ENCODE measurements around the gene PTPN7.

The PTPN7 gene

GRCh38 chr1:202162047-202162417 is 1.6 kb upstream of the PTPN7 start:
- no peak overlapping the region for H2AFZ ChIP-seq (ENCODE audit: low read depth, low read length)
- peak overlapping the region; percentile 73; the same call in 1 of the 2 replicates for H3K4me3 ChIP-seq (ENCODE audit: low read length)
- H3K9me3 ChIP-seq (ENCODE audit: insufficient read depth, low read length), result no peaks in the 10 kb centered on the region
- H3K27ac ChIP-seq (ENCODE audit: low read length), result no peak overlapping the region
- peak overlapping the region; percentile 91 for H3K4me2 ChIP-seq (ENCODE audit: low read length)
- H3K27me3 ChIP-seq (ENCODE audit: low read depth, low read length), result no peaks in the 10 kb centered on the region
- no peaks in the 10 kb centered on the region for H3K36me3 ChIP-seq (replicated peaks; ENCODE audit: low read depth, low read length)
- TF ChIP-seq EZH2phosphoT487 (IDR thresholded peaks at IDR 0.05; ENCODE audit: low read depth) (no peak), CTCF (IDR thresholded peaks at IDR 0.05; ENCODE audit: low read depth, low read length) (no peak)
- peaks cover 69% of the 10 kb centered on the region for H3K4me1 ChIP-seq (ENCODE audit: low read length)
- no peaks in the 10 kb centered on the region for H3K79me2 ChIP-seq (ENCODE audit: low read length)
- H3K9ac ChIP-seq (ENCODE audit: low read length), result peak overlapping the region; percentile 79; the same call in 1 of the 2 replicates
- no peaks in the 10 kb centered on the region for H4K20me1 ChIP-seq (ENCODE audit: insufficient read depth, low read length)

DNA sequence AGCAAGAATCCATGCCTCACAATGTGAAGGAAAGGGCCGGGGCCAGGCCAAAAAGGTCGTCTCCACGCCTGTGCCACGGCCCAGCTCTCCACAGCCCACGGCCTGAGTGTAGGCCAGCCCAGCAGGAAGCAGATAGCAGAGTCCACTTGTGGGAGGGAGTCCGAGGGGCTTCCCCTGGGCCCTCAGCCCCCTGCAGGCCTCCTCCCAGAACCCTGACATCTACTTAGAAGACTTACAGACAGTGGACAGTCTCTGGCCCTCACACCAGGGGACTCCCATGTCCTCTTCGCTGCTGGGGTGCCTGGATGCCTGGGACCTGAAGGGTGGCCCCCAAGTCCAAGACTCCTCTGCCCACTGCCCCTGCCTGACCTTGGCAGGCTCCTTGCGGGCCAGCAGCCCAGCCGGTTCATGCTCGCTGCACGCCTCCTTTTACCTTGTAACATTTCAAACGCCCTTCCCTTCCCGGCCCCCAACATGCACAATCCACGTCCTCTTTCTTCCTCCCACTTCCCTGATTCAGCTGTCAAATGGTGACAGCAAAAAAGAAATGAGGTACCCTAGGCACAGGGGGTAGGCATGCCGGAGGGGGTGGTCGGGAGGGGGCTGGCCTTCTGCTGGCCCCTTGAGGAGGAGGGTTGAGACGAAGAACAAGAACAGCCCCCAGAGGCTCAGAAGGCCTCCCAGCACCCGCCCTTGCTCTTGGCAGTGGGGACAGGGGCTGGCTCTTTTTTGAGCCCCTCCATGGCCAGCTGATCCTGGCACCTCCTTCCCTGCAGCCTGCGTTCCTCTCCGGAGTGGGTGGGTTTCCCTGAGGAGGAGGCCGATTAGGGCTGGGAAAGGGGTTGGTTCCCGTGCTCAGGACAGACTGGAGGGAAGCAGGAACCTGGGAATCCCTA is 997 bp upstream of the PTPN7 start:
- H3K36me3 ChIP-seq (replicated peaks; ENCODE audit: low read depth, low read length), result no peaks in the 10 kb centered on the region
- H2AFZ ChIP-seq (ENCODE audit: low read depth, low read length), result peak overlapping the region; percentile 22; the same call in 1 of the 2 replicates
- H3K9ac ChIP-seq (ENCODE audit: low read length), result peak overlapping the region; percentile 79
- H3K4me2 ChIP-seq (ENCODE audit: low read length), result peak overlapping the region; percentile 91
- peaks cover 69% of the 10 kb centered on the region for H3K4me1 ChIP-seq (ENCODE audit: low read length)
- H3K79me2 ChIP-seq (ENCODE audit: low read length), result no peaks in the 10 kb centered on the region
- H3K27ac ChIP-seq (ENCODE audit: low read length), result no peak overlapping the region
- H3K27me3 ChIP-seq (ENCODE audit: low read depth, low read length), result no peaks in the 10 kb centered on the region
- peak overlapping the region; percentile 73 for H3K4me3 ChIP-seq (ENCODE audit: low read length)
- H4K20me1 ChIP-seq (ENCODE audit: insufficient read depth, low read length), result no peaks in the 10 kb centered on the region
- TF ChIP-seq EZH2phosphoT487 (IDR thresholded peaks at IDR 0.05; ENCODE audit: low read depth) (no peak), CTCF (IDR thresholded peaks at IDR 0.05; ENCODE audit: low read depth, low read length) (no peak)
- no peaks in the 10 kb centered on the region for H3K9me3 ChIP-seq (ENCODE audit: insufficient read depth, low read length)

GRCh38 chr1:202159534-202160371 is 649 bp downstream of the PTPN7 start:
- H2AFZ ChIP-seq (ENCODE audit: low read depth, low read length), result peak overlapping the region; percentile 22; the same call in 1 of the 2 replicates

More at GRCh38 chr1:202159534-202160371, 649 bp downstream of the PTPN7 start:
- TF ChIP-seq CTCF (IDR thresholded peaks at IDR 0.05; ENCODE audit: low read depth, low read length) (no peak), EZH2phosphoT487 (IDR thresholded peaks at IDR 0.05; ENCODE audit: low read depth) (no peak)
- peak overlapping the region; percentile 79 for H3K9ac ChIP-seq (ENCODE audit: low read length)
- no peaks in the 10 kb centered on the region for H4K20me1 ChIP-seq (ENCODE audit: insufficient read depth, low read length)
- H3K27me3 ChIP-seq (ENCODE audit: low read depth, low read length), result no peaks in the 10 kb centered on the region
- no peaks in the 10 kb centered on the region for H3K79me2 ChIP-seq (ENCODE audit: low read length)
- peak overlapping the region; percentile 91 for H3K4me2 ChIP-seq (ENCODE audit: low read length)
- H3K4me3 ChIP-seq (ENCODE audit: low read length), result peak overlapping the region; percentile 73
- H3K27ac ChIP-seq (ENCODE audit: low read length), result peak overlapping the region; percentile 52
- H3K4me1 ChIP-seq (ENCODE audit: low read length), result peaks cover 61% of the 10 kb centered on the region
- no peaks in the 10 kb centered on the region for H3K9me3 ChIP-seq (ENCODE audit: insufficient read depth, low read length)
- no peaks in the 10 kb centered on the region for H3K36me3 ChIP-seq (replicated peaks; ENCODE audit: low read depth, low read length)

All from OCI-LY3 (cell line).